ENCODE data around the gene VPS41.
"Not testable (repeated sequence)": the region's sequence is repeated elsewhere in the genome, so short reads cannot be mapped to it uniquely, and the experiment has no call there.

DNA sequence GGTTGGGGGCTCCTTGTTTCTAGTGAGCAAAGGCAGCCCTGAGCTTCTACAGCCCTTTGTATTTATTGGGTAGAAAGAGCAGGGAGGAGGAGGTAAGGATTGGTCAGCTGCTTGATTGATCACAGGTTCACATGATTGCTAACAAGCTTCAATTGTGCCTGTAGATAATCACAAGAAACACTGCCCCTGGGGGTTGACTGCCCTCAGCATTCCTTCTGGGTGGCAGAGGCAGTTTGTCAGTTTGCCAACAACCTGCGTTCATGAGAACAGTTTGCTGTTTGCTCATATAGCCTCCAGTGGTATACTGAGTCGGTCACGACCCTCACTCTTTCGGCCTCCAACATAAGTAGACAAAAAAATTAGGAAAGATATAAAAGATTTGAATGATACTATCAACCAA, 38.5 kb upstream of the VPS41 start:
- TF ChIP-seq POLR2A (IDR thresholded peaks at IDR 0.05; ENCODE audit: low read length); GATA1 (IDR thresholded peaks at IDR 0.05; ENCODE audit: low read depth, low read length): not testable (repeated sequence)

All from erythroblast (primary cell).